BLaER1 treated with 17β-estradiol and CSF1 and Interleukin-3, amounts not matched to agents 10 nM and 100 nM (cell line): ENCODE results near the gene GABRR1.
A peak's percentile ranks its signal among the peaks of the same experiment; 100 is the strongest.
"Not testable (repeated sequence)": the region's sequence is repeated elsewhere in the genome, so short reads cannot be mapped to it uniquely, and the experiment has no call there.

Experiments
- H3K27ac ChIP-seq, 11 experiments: shearing (Covaris generic); formaldehyde crosslinking; 2 replicates each; pipeline ENCODE4 v1.8.1; 2022
- H3K27me3 ChIP-seq, 11 experiments: shearing (Covaris generic); formaldehyde crosslinking; 2 replicates each; pipeline ENCODE4 v1.8.1; 2022
- H3K36me3 ChIP-seq, 11 experiments: shearing (Covaris generic); formaldehyde crosslinking; 2 replicates each; pipeline ENCODE4 v1.8.1; 2022
- H3K4me1 ChIP-seq, 10 experiments: shearing (Covaris generic); formaldehyde crosslinking; 2 replicates each; pipeline ENCODE4 v1.8.1; 2022
- H3K4me2 ChIP-seq, 11 experiments: shearing (Covaris generic); formaldehyde crosslinking; 2 replicates each; pipeline ENCODE4 v1.8.1; 2022
- H3K4me3 ChIP-seq, 10 experiments: shearing (Covaris generic); formaldehyde crosslinking; 2 replicates each; pipeline ENCODE4 v1.8.1; 2022
- H3K9ac ChIP-seq, 11 experiments: shearing (Covaris generic); formaldehyde crosslinking; 2 replicates each; pipeline ENCODE4 v1.8.1; 2022
- H3K9me3 ChIP-seq, 11 experiments: shearing (Covaris generic); formaldehyde crosslinking; replicated peaks in 1 of 11; 2 replicates each; pipeline ENCODE4 v1.8.1; 2022
- H4K20me1 ChIP-seq, 11 experiments: shearing (Covaris generic); formaldehyde crosslinking; 2 replicates each; pipeline ENCODE4 v1.8.1; 2022
- Cebpa-rat ChIP-seq, 11 experiments: shearing (Covaris generic); IDR thresholded peaks; 2 replicates each; pipeline ENCODE4 v1.8.1; 2022

The GABRR1 gene

DNA sequence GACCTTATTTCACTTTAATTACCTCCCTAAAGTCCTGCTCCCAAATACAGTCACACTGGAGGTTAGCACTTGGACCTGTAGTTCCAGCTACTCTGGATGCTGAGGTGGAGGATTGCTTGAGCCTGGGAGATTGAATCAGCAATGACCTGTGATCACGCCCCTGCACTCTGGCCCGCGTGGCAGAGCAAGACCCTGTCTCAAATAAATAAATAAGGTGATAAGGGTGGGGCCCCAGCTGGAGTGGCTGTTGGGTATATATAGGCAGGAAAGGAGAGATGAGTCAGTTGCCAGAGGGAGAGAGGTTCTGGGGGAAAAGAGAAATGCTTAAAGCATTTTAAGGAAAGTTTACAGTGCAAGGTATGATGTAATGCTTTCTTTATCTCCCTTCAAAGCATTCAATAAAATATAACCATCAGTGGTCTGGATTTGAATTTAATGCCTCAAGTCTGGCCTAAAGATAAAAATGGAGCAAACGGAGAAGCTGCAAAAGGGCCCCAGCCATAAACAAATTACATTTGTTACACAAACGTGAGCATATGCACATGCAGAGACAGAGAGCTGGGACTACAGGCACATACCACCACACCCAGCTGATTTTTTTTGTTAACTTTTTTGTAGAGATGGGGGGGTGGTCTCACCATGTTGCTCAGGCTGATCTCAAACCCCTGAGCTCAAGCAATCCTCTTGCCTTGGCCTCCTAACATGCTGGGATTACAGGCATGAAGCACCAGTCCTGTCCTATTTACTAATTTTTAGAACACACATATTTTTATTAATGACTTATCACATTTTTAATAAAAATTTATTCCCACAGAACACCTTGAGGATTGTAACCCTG, 77.4 kb downstream of the GABRR1 start:
- Histone ChIP-seq H3K36me3 (no peaks in the 10 kb centered on the region), H3K9me3 (no peaks in the 10 kb centered on the region), H3K4me2 (no peak overlapping the region), H3K9ac (no peak overlapping the region), H3K27ac (no peak overlapping the region), H3K4me3 (no peak overlapping the region), H4K20me1 (no peaks in the 10 kb centered on the region), H3K4me1 (peaks cover 0 to 5% (median 0%) of the 10 kb centered on the region in 10 experiments; a peak in 6 of 20 replicates), H3K27me3 (no peaks in the 10 kb centered on the region)
- TF ChIP-seq Cebpa-rat (IDR thresholded peaks at IDR 0.05) = no peak

DNA sequence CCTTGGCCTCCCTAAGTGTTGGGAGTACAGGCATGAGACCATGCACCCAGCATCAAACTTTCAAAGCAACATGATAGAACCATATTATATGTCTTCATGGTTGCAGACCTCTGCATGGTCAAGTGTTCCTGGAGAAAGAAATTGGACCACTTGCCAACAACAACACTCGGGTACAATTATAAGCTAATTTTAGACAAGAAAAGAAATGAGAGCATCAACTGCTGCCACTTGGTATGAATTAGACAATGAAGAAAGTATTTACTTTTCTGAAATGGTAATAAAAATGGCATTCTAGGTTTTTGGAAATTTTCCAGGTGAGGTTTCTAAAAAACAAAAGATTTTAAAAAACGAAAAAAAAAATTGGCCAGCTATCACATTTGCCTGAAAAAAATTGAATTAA, 79.0 kb downstream of the GABRR1 start:
- Histone ChIP-seq H3K27ac (no peak overlapping the region), H3K36me3 (no peaks in the 10 kb centered on the region), H3K9ac (no peak overlapping the region), H3K9me3 (no peaks in the 10 kb centered on the region), H4K20me1 (no peaks in the 10 kb centered on the region), H3K4me2 (no peak overlapping the region), H3K4me1 (no peaks in the 10 kb centered on the region), H3K4me3 (no peak overlapping the region), H3K27me3 (no peaks in the 10 kb centered on the region)
- no peak for TF ChIP-seq Cebpa-rat (IDR thresholded peaks at IDR 0.05)

DNA sequence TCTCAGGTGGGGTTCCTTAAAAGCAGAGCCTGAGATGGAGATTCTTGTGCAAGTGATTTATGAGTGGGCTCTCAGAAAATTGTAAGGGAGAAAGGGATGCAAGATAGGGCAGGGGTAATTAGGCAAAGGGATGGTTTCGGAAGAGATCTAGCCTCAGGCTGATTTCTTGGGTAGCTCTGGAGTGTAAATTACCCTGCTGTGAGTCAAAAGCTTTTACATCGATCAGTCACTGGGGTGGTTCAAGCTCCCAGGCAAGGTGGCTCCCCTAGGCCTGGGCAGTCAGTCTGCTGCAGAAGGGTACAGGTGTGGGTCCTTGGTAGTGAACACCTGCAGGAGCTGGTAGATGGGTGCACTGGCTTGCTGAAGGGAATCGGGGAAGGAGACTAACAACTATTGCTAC, 82.4 kb downstream of the GABRR1 start:
- Histone ChIP-seq H3K36me3 (no peaks in the 10 kb centered on the region), H3K27me3 (no peaks in the 10 kb centered on the region)
- no peak for TF ChIP-seq Cebpa-rat (IDR thresholded peaks at IDR 0.05)

DNA sequence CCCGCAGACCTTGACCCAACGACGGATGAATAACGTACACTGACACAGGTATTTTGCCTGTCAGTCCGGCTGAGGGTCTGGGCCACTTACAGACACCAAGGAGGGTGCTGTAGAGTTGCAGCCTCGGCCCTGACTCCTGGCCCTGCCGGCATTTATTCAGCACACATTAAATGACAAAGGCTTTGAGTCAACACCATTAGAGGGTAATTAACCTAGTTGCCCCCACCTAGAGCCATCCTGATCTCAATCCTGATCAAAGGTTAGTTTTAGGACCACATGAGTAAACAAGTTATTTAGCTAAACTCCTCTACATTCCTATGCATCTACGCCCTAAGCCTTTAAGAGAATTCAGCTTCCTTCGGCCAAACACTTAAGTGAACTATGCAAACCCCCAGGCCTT, 83.2 kb downstream of the GABRR1 start:
- no peaks in the 10 kb centered on the region for H3K27me3 ChIP-seq
- no peaks in the 10 kb centered on the region for H3K36me3 ChIP-seq
- no peak overlapping the region for H3K4me3 ChIP-seq
- TF ChIP-seq Cebpa-rat (IDR thresholded peaks at IDR 0.05) = no peak
- no peak overlapping the region for H3K4me2 ChIP-seq
- H3K27ac ChIP-seq = no peak overlapping the region
- H3K9ac ChIP-seq = no peak overlapping the region
- no peaks in the 10 kb centered on the region for H4K20me1 ChIP-seq
- H3K4me1 ChIP-seq = no peaks in the 10 kb centered on the region
- H3K9me3 ChIP-seq = peaks cover 0 to 8% (median 0%) of the 10 kb centered on the region in 11 experiments; a peak in 9 of 22 replicates

More for the DNA sequence above, 82.4 kb downstream of the GABRR1 start:
- Histone ChIP-seq H4K20me1 (no peaks in the 10 kb centered on the region), H3K4me3 (no peak overlapping the region), H3K27ac (no peak overlapping the region), H3K9ac (no peak overlapping the region), H3K4me2 (no peak overlapping the region), H3K4me1 (no peaks in the 10 kb centered on the region), H3K9me3 (0 out of 22 replicates have a peak, but pooled peaks cover 0 to under 1% (median 0%) of the 10 kb centered on the region in 11 experiments)

DNA sequence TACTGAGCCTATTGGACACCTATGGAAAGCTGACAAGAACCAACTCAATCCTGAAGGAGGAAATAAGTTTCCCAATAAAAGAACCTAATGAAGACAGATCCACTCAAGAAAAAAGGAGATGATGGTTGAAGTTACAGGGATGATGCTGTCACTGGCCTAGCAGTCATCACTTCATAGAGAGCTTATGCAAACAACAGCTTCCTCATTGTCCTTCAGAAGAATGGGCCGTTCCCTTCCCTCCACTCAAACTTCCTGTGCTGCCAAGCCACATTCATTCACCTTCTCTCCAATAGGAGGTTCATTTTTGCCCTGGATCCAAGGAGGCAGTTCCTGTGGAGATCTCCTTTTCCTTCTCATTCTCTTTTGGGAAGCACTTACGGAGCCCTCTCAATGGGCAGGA, 85.1 kb downstream of the GABRR1 start:
- H4K20me1 ChIP-seq = no peaks in the 10 kb centered on the region
- H3K4me2 ChIP-seq = no peak overlapping the region
- H3K9me3 ChIP-seq = peaks cover 0 to 27% (median 12%) of the 10 kb centered on the region in 11 experiments; a peak in 15 of 22 replicates
- no peak for TF ChIP-seq Cebpa-rat (IDR thresholded peaks at IDR 0.05)
- H3K36me3 ChIP-seq = no peaks in the 10 kb centered on the region
- H3K27me3 ChIP-seq = no peaks in the 10 kb centered on the region
- no peak overlapping the region for H3K9ac ChIP-seq
- no peaks in the 10 kb centered on the region for H3K4me1 ChIP-seq
- no peak overlapping the region for H3K4me3 ChIP-seq
- H3K27ac ChIP-seq = no peak overlapping the region

DNA sequence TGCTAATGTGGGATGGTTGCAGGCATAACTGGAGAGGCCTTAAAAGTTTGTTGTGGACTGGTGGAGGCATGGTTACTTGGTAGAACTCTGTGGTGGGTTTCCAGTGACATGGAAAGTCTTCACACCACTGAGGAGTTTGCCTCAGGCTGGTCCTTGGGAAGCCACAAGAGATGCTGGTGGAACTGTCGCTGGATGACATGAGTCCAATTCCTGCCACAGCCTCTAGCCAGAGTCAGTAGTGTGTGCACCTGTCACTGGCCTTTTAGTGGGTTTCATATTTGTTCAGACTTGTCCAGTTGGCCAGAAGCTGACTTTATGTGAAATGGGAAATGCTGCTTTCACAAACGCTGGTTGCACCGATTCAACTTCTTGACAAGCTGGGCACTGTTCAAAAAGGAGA, 85.6 kb downstream of the GABRR1 start:
- TF ChIP-seq Cebpa-rat (IDR thresholded peaks at IDR 0.05) = no peak
- H3K4me1 ChIP-seq = no peaks in the 10 kb centered on the region
- H3K4me3 ChIP-seq = no peak overlapping the region
- H3K27ac ChIP-seq = no peak overlapping the region
- peaks cover 0 to 29% (median 12%) of the 10 kb centered on the region in 11 experiments; a peak in 15 of 22 replicates for H3K9me3 ChIP-seq
- no peaks in the 10 kb centered on the region for H3K36me3 ChIP-seq
- no peaks in the 10 kb centered on the region for H3K27me3 ChIP-seq
- no peak overlapping the region for H3K4me2 ChIP-seq
- no peaks in the 10 kb centered on the region for H4K20me1 ChIP-seq
- H3K9ac ChIP-seq = no peak overlapping the region

DNA sequence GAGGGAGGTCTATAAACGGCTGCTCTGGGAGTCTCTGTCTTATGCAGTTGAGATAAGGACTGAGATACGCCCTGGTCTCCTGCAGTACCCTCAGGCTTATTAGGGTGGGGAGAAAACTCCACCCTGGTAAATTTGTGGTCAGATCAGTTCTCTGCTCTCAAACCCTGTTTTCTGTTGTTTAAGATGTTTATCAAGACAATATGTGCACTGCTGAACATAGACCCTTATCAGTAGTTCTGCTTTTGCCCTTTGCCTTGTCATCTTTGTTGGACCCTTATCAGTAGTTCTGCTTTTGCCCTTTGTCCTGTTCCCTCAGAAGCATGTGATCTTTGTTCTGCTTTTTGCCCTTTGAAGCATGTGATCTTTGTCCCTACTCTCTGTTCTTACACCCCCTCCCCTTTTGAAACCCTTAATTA, 88.9 kb downstream of the GABRR1 start:
- not testable (repeated sequence) for H4K20me1 ChIP-seq, H3K36me3 ChIP-seq, H3K9ac ChIP-seq, H3K27me3 ChIP-seq, H3K4me3 ChIP-seq, H3K4me1 ChIP-seq, H3K4me2 ChIP-seq
- Histone ChIP-seq H3K27ac (peak overlapping the region in 2 of 11 experiments; percentile 2 to 35; a peak in 1 of 22 replicates), H3K9me3 (peaks cover 0 to 29% (median 12%) of the 10 kb centered on the region in 11 experiments; a peak in 15 of 22 replicates)
